SK-N-SH (cell line): ENCODE results near the gene MRPL2. TPM values are rescaled to one million over a fixed set of nuclear protein-coding genes. Genes with fewer than 3 reads are reported as not detected.

Experiments
- CTCF ChIA-PET: fragments of 300-600, 350-600 bp; formaldehyde crosslinking; extraction: SDS; loops from one replicate; lab custom pipeline; 2021; lab: Yijun Ruan, JAX
- POLR2A ChIA-PET: fragments of 350-600 bp; sonication (Branson Sonifier 250); formaldehyde crosslinking; extraction: SDS; loops from one replicate; lab custom pipeline; 2020; ENCODE audit warnings: antibody characterized with exemption, inconsistent platforms; lab: Yijun Ruan, JAX
- DNase-seq: peaks from one replicate; pipeline ENCODE4 v3.0.0; 2012
- H2AFZ ChIP-seq: fragments of 200-600 bp; sonication (generic); 2 replicates; pipeline ENCODE4 v1.8.1; 2016; ENCODE audit warnings: antibody characterized with exemption, mild to moderate bottlenecking, low read depth
- H3F3A ChIP-seq: fragments of 200-600 bp; sonication (generic); replicated peaks from 2 replicates; pipeline ENCODE3; 2016; ENCODE audit warnings: antibody characterized with exemption, mild to moderate bottlenecking; ENCODE audit not compliant: insufficient read depth
- H3K27ac ChIP-seq, 2 experiments: fragments of 200-500 bp in 1 of 2; fragments of 200-600 bp in 1 of 2; sonication (Bioruptor generic) in 1 of 2; sonication (generic), shearing (Covaris generic) in 1 of 2; 2 replicates each; pipeline versions ENCODE4 v1.5.1 to v1.6.1; 2014 to 2016; ENCODE audit warnings: low read depth in 2 of 2, inconsistent platforms in 1 of 2, low read length in 1 of 2, mild to moderate bottlenecking in 1 of 2, mixed read lengths in 1 of 2
- H3K27me3 ChIP-seq: fragments of 200-600 bp; sonication (generic), shearing (Covaris generic); 2 replicates; pipeline ENCODE4 v1.6.1; 2016; ENCODE audit warnings: mixed run types; ENCODE audit not compliant: insufficient read depth
- H3K36me3 ChIP-seq, 2 experiments: fragments of 200-500 bp in 1 of 2; fragments of 200-600 bp in 1 of 2; sonication (Bioruptor generic) in 1 of 2; sonication (generic) in 1 of 2; replicated peaks in 1 of 2; 2 replicates each; pipeline versions ENCODE3 to v1.5.1; 2014 to 2016; ENCODE audit warnings: low read length in 1 of 2, mild to moderate bottlenecking in 1 of 2; ENCODE audit not compliant: insufficient read depth in 2 of 2, control insufficient read depth in 1 of 2
- H3K4me1 ChIP-seq, 2 experiments: fragments of 200-500 bp in 1 of 2; fragments of 200-600 bp in 1 of 2; sonication (Bioruptor generic) in 1 of 2; sonication (generic), shearing (Covaris generic) in 1 of 2; 2 replicates each; pipeline versions ENCODE4 v1.5.1 to v1.6.1; 2014 to 2016; ENCODE audit warnings: low read depth in 1 of 2, low read length in 1 of 2, mixed run types in 1 of 2; ENCODE audit not compliant: insufficient read depth in 2 of 2, control insufficient read depth in 1 of 2
- H3K4me2 ChIP-seq: fragments of 200-600 bp; sonication (generic), shearing (Covaris generic); 2 replicates; pipeline ENCODE4 v1.6.1; 2017; ENCODE audit warnings: mixed run types
- H3K4me3 ChIP-seq, 2 experiments: fragments of 200-500 bp in 1 of 2; fragments of 200-600 bp in 1 of 2; sonication (Bioruptor generic) in 1 of 2; sonication (generic), shearing (Covaris generic) in 1 of 2; 2 replicates each; pipeline versions ENCODE4 v1.5.1 to v1.8.1; 2014 to 2016; ENCODE audit warnings: low read depth in 2 of 2, inconsistent platforms in 1 of 2, low read length in 1 of 2, mild to moderate bottlenecking in 1 of 2, mixed read lengths in 1 of 2, moderate library complexity in 1 of 2
- H3K79me2 ChIP-seq: fragments of 200-600 bp; sonication (generic); 2 replicates; pipeline ENCODE4 v1.8.1; 2017; ENCODE audit warnings: mild to moderate bottlenecking; ENCODE audit not compliant: insufficient read depth
- H3K9ac ChIP-seq: fragments of 200-600 bp; sonication (generic); 2 replicates; pipeline ENCODE4 v1.6.1; 2017; ENCODE audit warnings: mixed run types
- H3K9me2 ChIP-seq: fragments of 200-600 bp; sonication (generic); 2 replicates; pipeline ENCODE4 v1.6.1; 2017; ENCODE audit warnings: mixed run types
- H3K9me3 ChIP-seq: fragments of 200-600 bp; sonication (generic); 2 replicates; pipeline ENCODE4 v1.6.1; 2017; ENCODE audit warnings: mixed run types, mild to moderate bottlenecking, moderate library complexity
- H4K20me1 ChIP-seq: fragments of 200-600 bp; sonication (generic); 2 replicates; pipeline ENCODE4 v1.6.1; 2017; ENCODE audit warnings: mild to moderate bottlenecking, mixed run types; ENCODE audit not compliant: insufficient read depth
- CHD2 ChIP-seq: fragments of 150-350 bp; IDR thresholded peaks from 2 replicates; pipeline ENCODE4 v1.6.1; 2018; ENCODE audit warnings: low read length; ENCODE audit not compliant: partially characterized antibody
- ELF1 ChIP-seq: IDR thresholded peaks from 2 replicates; pipeline ENCODE4 v1.4.0; 2012
- EP300 ChIP-seq, 2 experiments: IDR thresholded peaks; 2 replicates each; pipeline versions ENCODE4 v1.4.0 to v1.6.1; 2012; ENCODE audit warnings: borderline replicate concordance in 1 of 2, low read depth in 1 of 2, low read length in 1 of 2
- EZH2phosphoT487 ChIP-seq: fragments of 200-600 bp; sonication (generic); IDR thresholded peaks from 2 replicates; pipeline ENCODE4 v1.6.1; 2017; ENCODE audit warnings: low read depth, mixed run types, mild to moderate bottlenecking, antibody characterized with exemption, moderate library complexity, borderline replicate concordance
- FOXJ3 ChIP-seq: sonication (generic); formaldehyde crosslinking; IDR thresholded peaks from 2 replicates; pipeline ENCODE4 v1.5.1; 2020; ENCODE audit warnings: mild to moderate bottlenecking, missing genetic modification reagents
- FOXM1 ChIP-seq: IDR thresholded peaks from 2 replicates; pipeline ENCODE4 v1.4.0; 2012; ENCODE audit warnings: low read depth, mild to moderate bottlenecking
- GABPA ChIP-seq: IDR thresholded peaks from 2 replicates; pipeline ENCODE4 v1.4.0; 2012; ENCODE audit warnings: low read depth, mild to moderate bottlenecking
- IRF3 ChIP-seq: fragments of 150-350 bp; IDR thresholded peaks from 2 replicates; pipeline ENCODE4 v1.6.1; 2016; ENCODE audit warnings: mild to moderate bottlenecking, low read depth, low read length
- MAX ChIP-seq: IDR thresholded peaks from 2 replicates; pipeline ENCODE4 v1.4.0; 2012; ENCODE audit warnings: low read depth
- MEF2A ChIP-seq: IDR thresholded peaks from 2 replicates; pipeline ENCODE4 v1.4.0; 2012; ENCODE audit warnings: low read depth, borderline replicate concordance
- NFIC ChIP-seq: IDR thresholded peaks from 2 replicates; pipeline ENCODE4 v1.4.0; 2012; ENCODE audit warnings: borderline replicate concordance
- NRF1 ChIP-seq: IDR thresholded peaks from 2 replicates; pipeline ENCODE4 v1.6.1; 2012; ENCODE audit warnings: low read depth, mild to moderate bottlenecking, low read length
- RFX5 ChIP-seq: IDR thresholded peaks from 2 replicates; pipeline ENCODE4 v1.6.1; 2012; ENCODE audit warnings: mild to moderate bottlenecking, improper control_type of control experiment, low read length
- SIN3A ChIP-seq: IDR thresholded peaks from 2 replicates; pipeline ENCODE4 v1.6.1; 2012; ENCODE audit warnings: low read depth, mild to moderate bottlenecking, low read length, moderate library complexity, borderline replicate concordance
- SMC3 ChIP-seq: IDR thresholded peaks from 2 replicates; pipeline ENCODE4 v1.6.1; 2012; ENCODE audit warnings: low read depth, low read length, improper control_type of control experiment
- TCF12 ChIP-seq: IDR thresholded peaks from 2 replicates; pipeline ENCODE4 v1.4.0; 2012
- TEAD4 ChIP-seq: IDR thresholded peaks from 2 replicates; pipeline ENCODE4 v1.4.0; 2012; ENCODE audit warnings: mild to moderate bottlenecking, borderline replicate concordance; ENCODE audit not compliant: insufficient read depth
- USF2 ChIP-seq: fragments of 150-350 bp; IDR thresholded peaks from 2 replicates; pipeline ENCODE4 v1.6.1; 2017; ENCODE audit warnings: antibody characterized with exemption, low read length, low read depth, borderline replicate concordance
- YY1 ChIP-seq: IDR thresholded peaks from 2 replicates; pipeline ENCODE4 v1.4.0; 2012; ENCODE audit warnings: low read depth, mild to moderate bottlenecking
- WGBS: methylation state at CpG from one replicate; pipeline ENCODE4 v1.1.6; 2017; ENCODE audit warnings: low lambda C conversion rate; 5-methylcytosine and 5-hydroxymethylcytosine counted together
- polyA plus RNA-seq, 3 experiments: library from polyadenylated mRNA; depleted of rRNA; stranded (reverse); fragments of >200 nt; gene quantifications; 2 replicates each; pipeline ENCODE4 v1.2.3, GENCODE V29; 2012
- TF ChIP-seq, protein P1 (sequence below): IDR thresholded peaks from 2 replicates; pipeline ENCODE4 v1.6.1; 2012; ENCODE audit warnings: mild to moderate bottlenecking, low read depth, low read length, moderate library complexity
- TF ChIP-seq, protein P2 (sequence below): IDR thresholded peaks from 2 replicates; pipeline ENCODE4; 2012
- TF ChIP-seq, protein P3 (sequence below): IDR thresholded peaks from 2 replicates; pipeline ENCODE4 v1.4.0; 2012; ENCODE audit warnings: low read depth, borderline replicate concordance

Gene MRPL2
- polyA plus RNA-seq, 1 of the 3 experiments (the other 2 are of a cell fraction): 64.7 TPM

DNA sequence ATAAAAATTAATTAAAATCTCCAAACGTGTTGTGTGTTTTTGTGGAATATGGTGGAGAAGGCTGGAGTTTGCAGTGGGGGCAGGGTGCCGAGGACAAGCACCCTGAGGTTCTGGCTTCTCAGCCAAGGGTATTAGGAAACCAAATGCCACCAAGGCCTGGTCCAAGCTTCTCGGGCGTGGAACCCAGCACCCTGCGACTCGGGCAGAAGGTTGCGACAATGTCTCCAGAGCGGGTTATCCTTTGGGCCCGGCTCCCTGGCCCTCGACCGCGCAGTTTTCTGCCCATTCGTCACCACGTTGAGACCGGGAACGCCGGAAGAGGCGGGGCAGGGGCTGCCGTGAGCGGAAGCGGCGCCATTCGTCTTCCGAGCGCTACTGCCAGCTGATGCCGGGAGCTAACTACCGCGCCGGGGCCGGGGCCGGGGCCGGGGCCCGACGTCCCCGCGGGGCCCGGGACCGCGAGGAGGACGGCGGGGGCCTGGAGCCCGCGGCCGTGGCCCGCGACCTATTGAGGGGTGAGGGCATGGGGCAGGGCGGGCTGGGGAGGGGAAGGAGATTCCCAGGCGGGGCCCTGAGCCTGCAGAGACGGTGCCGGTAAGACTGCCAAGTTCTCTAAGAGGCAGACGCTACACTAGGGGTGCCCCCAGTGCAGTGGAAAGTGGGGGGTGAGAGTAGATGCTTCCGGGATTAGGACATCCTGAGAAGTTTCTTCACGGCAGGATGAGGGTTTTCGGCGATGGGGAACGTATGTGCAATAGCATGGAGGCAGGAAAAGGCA lies 37.8 kb downstream of the MRPL2 start, which contains the start of gene RRP36:
RRP36 (plus strand) TSS at position 354 of the 778 bp plus-strand sequence; CDS start at position 386, 32 bp downstream.
- Histone ChIP-seq H3F3A (peaks cover 46% of the 10 kb centered on the region), H3K4me1 (peaks cover 9 to 25% of the 10 kb centered on the region in 2 experiments; a peak in 3 of 4 replicates), H3K27ac (peak within 1 kb of the TSS; percentile 78 to 90), H3K79me2 (peaks cover 66% of the 10 kb centered on the region), H3K4me2 (peak within 1 kb of the TSS; percentile 73), H3K4me3 (peak within 1 kb of the TSS; percentile 83 to 95), H3K9me2 (no peaks in the 10 kb centered on the region), H3K27me3 (no peaks in the 10 kb centered on the region), H3K36me3 (peaks cover 52% of the 10 kb centered on the region in 2 experiments), H3K9ac (peak within 1 kb of the TSS; percentile 76), H4K20me1 (peaks cover 15% of the 10 kb centered on the region), H3K9me3 (no peaks in the 10 kb centered on the region), H2AFZ (peak within 1 kb of the TSS; percentile 88)
- WGBS: 8% methylated on average over 14 of the region's 56 CpGs
- ChIA-PET POLR2A (interaction anchor here (0.7 to 1.8 kb wide), 9 partner anchors 10 to 149 kb away, joined by 3 to 8 read pairs (median 4); partner anchors contain the start of genes CUL7, KLC4, MRPL2 and PPP2R5D), CTCF (interaction anchor here (0.7 to 2.4 kb wide), 6 partner anchors 37 to 208 kb away, joined by 3 to 8 read pairs (median 4); partner anchors contain the start of genes DNPH1 and PPP2R5D)
- DNase-seq: peak; percentile 91
- no peak for TF ChIP-seq EP300 (IDR thresholded peaks at IDR 0.05; ENCODE audit: borderline replicate concordance in 1 of 2, low read depth in 1 of 2, low read length in 1 of 2)
- TF ChIP-seq SMC3: no peak
- TF ChIP-seq, protein P1, sequence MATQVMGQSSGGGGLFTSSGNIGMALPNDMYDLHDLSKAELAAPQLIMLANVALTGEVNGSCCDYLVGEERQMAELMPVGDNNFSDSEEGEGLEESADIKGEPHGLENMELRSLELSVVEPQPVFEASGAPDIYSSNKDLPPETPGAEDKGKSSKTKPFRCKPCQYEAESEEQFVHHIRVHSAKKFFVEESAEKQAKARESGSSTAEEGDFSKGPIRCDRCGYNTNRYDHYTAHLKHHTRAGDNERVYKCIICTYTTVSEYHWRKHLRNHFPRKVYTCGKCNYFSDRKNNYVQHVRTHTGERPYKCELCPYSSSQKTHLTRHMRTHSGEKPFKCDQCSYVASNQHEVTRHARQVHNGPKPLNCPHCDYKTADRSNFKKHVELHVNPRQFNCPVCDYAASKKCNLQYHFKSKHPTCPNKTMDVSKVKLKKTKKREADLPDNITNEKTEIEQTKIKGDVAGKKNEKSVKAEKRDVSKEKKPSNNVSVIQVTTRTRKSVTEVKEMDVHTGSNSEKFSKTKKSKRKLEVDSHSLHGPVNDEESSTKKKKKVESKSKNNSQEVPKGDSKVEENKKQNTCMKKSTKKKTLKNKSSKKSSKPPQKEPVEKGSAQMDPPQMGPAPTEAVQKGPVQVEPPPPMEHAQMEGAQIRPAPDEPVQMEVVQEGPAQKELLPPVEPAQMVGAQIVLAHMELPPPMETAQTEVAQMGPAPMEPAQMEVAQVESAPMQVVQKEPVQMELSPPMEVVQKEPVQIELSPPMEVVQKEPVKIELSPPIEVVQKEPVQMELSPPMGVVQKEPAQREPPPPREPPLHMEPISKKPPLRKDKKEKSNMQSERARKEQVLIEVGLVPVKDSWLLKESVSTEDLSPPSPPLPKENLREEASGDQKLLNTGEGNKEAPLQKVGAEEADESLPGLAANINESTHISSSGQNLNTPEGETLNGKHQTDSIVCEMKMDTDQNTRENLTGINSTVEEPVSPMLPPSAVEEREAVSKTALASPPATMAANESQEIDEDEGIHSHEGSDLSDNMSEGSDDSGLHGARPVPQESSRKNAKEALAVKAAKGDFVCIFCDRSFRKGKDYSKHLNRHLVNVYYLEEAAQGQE: no peak; the same call in 1 of the 2 replicates
- TF ChIP-seq, protein P2, sequence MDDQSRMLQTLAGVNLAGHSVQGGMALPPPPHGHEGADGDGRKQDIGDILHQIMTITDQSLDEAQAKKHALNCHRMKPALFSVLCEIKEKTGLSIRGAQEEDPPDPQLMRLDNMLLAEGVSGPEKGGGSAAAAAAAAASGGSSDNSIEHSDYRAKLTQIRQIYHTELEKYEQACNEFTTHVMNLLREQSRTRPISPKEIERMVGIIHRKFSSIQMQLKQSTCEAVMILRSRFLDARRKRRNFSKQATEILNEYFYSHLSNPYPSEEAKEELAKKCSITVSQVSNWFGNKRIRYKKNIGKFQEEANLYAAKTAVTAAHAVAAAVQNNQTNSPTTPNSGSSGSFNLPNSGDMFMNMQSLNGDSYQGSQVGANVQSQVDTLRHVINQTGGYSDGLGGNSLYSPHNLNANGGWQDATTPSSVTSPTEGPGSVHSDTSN: peak; percentile 62
- peak; percentile 79; the same call in 1 of the 2 replicates for TF ChIP-seq SIN3A
- TF ChIP-seq, protein P3, sequence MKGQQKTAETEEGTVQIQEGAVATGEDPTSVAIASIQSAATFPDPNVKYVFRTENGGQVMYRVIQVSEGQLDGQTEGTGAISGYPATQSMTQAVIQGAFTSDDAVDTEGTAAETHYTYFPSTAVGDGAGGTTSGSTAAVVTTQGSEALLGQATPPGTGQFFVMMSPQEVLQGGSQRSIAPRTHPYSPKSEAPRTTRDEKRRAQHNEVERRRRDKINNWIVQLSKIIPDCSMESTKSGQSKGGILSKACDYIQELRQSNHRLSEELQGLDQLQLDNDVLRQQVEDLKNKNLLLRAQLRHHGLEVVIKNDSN: no peak
- no peak for TF ChIP-seq NRF1
- TF ChIP-seq CHD2: peak; percentile 45
- TF ChIP-seq EZH2phosphoT487: no peak
- TF ChIP-seq GABPA: peak; percentile 84
- TF ChIP-seq YY1: peak; percentile 86
- no peak for TF ChIP-seq TCF12
- TF ChIP-seq TEAD4: no peak
- peak; percentile 87 for TF ChIP-seq MAX
- TF ChIP-seq USF2: no peak
- TF ChIP-seq IRF3: no peak
- no peak for TF ChIP-seq RFX5
- no peak for TF ChIP-seq FOXJ3 (CRISPR knock-in tag)
- no peak for TF ChIP-seq NFIC
- TF ChIP-seq FOXM1: no peak
- no peak for TF ChIP-seq MEF2A
- peak; percentile 21; the same call in 1 of the 2 replicates for TF ChIP-seq ELF1
